ENCODE results near the gene C19orf53.

The C19orf53 gene

DNA sequence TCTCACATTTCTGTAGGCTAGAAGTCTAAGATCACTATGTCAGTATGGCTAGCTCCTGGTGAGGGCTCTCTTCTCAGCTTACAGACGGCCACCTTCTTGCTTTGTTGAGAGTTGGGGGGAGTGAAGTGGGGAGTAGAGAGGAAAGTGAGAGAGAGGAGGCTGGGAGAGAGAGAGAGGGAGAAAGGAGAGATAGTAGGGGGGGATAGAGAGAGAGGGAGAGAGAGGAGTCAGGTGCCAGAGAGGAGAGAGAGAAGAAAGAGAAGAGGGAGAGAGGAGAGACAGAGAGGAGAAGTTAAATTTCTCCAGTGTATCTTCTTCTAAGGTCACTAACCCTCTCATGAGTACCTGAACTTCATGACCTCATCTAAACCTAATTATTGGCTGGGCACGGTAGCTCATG is 49.6 kb downstream of the C19orf53 start:
- Histone ChIP-seq H2AFZ (ENCODE audit: low read length) (no peak overlapping the region), H3F3A (ENCODE audit: low read depth) (no peaks in the 10 kb centered on the region), H3K9me2 (replicated peaks; ENCODE audit: low read depth, low read length) (no peaks in the 10 kb centered on the region), H4K20me1 (ENCODE audit: insufficient read depth, low read length, poor library complexity, severe bottlenecking) (no peaks in the 10 kb centered on the region), H3K79me2 (ENCODE audit: insufficient read depth, low read length) (no peaks in the 10 kb centered on the region), H3K27me3 (ENCODE audit: insufficient read depth, low read length, poor library complexity, severe bottlenecking) (no peaks in the 10 kb centered on the region), H3K36me3 (ENCODE audit: insufficient read depth, low read length) (no peaks in the 10 kb centered on the region), H3K4me1 (ENCODE audit: insufficient read depth, low read length, poor library complexity, severe bottlenecking) (peaks cover 3% of the 10 kb centered on the region), H3K4me2 (ENCODE audit: low read depth, low read length, poor library complexity, severe bottlenecking) (no peak overlapping the region), H3K9ac (ENCODE audit: low read depth, low read length, poor library complexity, severe bottlenecking) (no peak overlapping the region), H3K9me3 (ENCODE audit: insufficient read depth, low read depth, low read length) (no peaks in the 10 kb centered on the region), H3K4me3 (ENCODE audit: low read length, poor library complexity, severe bottlenecking) (no peak overlapping the region)
- no peak for TF ChIP-seq EZH2phosphoT487 (IDR thresholded peaks at IDR 0.05; ENCODE audit: borderline replicate concordance)
- TF ChIP-seq, protein P1, sequence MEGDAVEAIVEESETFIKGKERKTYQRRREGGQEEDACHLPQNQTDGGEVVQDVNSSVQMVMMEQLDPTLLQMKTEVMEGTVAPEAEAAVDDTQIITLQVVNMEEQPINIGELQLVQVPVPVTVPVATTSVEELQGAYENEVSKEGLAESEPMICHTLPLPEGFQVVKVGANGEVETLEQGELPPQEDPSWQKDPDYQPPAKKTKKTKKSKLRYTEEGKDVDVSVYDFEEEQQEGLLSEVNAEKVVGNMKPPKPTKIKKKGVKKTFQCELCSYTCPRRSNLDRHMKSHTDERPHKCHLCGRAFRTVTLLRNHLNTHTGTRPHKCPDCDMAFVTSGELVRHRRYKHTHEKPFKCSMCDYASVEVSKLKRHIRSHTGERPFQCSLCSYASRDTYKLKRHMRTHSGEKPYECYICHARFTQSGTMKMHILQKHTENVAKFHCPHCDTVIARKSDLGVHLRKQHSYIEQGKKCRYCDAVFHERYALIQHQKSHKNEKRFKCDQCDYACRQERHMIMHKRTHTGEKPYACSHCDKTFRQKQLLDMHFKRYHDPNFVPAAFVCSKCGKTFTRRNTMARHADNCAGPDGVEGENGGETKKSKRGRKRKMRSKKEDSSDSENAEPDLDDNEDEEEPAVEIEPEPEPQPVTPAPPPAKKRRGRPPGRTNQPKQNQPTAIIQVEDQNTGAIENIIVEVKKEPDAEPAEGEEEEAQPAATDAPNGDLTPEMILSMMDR (conservative IDR thresholded peaks at IDR 0.05; ENCODE audit: low read length): no peak

DNA sequence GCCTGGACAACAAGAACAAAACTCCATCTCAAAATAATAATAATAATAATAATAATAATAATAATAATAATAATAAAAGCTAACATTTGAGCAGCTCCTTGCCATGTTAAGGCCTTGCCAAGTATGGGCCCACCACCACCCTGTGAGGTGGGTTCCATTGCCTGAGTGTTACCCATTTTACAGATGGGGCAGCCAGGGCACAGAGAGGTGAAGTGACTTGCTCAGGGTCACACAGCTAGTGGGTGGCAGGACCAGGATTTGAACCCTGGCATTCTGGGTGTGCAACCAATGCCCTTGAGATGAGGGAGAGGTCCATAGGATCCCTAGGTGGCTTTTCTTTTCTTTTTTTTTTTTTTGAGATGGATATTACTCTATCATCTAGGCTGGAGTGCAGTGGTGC is 50.4 kb downstream of the C19orf53 start:
- no peaks in the 10 kb centered on the region for H3K27me3 ChIP-seq (ENCODE audit: insufficient read depth, low read length, poor library complexity, severe bottlenecking)
- no peak overlapping the region for H3K9ac ChIP-seq (ENCODE audit: low read depth, low read length, poor library complexity, severe bottlenecking)
- peaks cover 3% of the 10 kb centered on the region for H3K4me1 ChIP-seq (ENCODE audit: insufficient read depth, low read length, poor library complexity, severe bottlenecking)
- H3K9me2 ChIP-seq (replicated peaks; ENCODE audit: low read depth, low read length): no peaks in the 10 kb centered on the region
- TF ChIP-seq, protein P1 (conservative IDR thresholded peaks at IDR 0.05; ENCODE audit: low read length): no peak
- TF ChIP-seq EZH2phosphoT487 (IDR thresholded peaks at IDR 0.05; ENCODE audit: borderline replicate concordance): no peak
- no peaks in the 10 kb centered on the region for H3F3A ChIP-seq (ENCODE audit: low read depth)
- H2AFZ ChIP-seq (ENCODE audit: low read length): no peak overlapping the region
- H3K4me3 ChIP-seq (ENCODE audit: low read length, poor library complexity, severe bottlenecking): no peak overlapping the region
- H3K36me3 ChIP-seq (ENCODE audit: insufficient read depth, low read length): no peaks in the 10 kb centered on the region
- no peaks in the 10 kb centered on the region for H4K20me1 ChIP-seq (ENCODE audit: insufficient read depth, low read length, poor library complexity, severe bottlenecking)
- H3K79me2 ChIP-seq (ENCODE audit: insufficient read depth, low read length): no peaks in the 10 kb centered on the region
- no peak overlapping the region for H3K4me2 ChIP-seq (ENCODE audit: low read depth, low read length, poor library complexity, severe bottlenecking)
- no peaks in the 10 kb centered on the region for H3K9me3 ChIP-seq (ENCODE audit: insufficient read depth, low read depth, low read length)

DNA sequence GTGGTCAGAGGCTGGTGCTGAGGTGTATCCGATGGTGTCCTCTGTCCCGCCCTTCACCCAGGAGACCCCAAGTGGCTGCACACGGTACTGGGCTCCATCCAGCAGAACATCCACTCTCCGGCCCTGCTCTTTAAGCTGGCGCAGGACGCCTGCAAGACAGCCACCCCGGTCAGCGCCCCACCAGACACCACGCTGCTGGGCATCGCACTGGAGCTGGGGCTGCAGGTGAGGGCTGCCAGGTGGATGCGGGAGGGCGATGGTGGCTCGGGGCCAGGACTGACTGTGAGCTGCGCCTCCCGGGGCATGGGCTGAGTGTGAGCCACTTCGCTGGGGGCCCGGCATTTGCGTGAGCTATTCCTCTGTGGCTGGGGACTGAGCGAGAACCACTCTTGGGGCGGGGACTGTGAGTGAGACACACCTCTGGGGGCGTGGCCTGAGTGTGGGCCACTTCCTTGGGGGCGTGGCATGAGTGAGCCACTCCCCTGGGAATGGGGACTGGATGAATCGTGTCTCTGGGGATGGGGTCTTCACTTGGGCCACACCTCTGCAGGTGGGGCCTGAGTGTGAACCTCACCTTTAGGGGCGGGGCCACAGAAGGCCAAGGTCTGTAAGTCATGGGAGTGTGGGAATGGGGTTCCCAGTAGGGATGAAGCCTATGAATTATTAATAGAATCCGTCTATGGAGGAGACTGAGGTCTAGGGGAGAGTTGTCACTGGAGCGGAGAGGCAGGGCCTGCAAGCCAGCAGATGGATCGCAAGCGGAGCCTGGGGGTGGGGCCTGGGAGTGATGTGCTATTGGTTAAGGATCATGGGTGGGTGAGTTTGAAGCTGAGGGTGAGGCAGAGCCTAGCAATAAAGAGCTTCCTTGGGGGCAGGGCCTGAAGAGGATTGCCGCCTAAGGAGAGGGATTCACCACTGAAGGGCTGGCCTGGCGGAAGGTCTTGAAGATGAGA is 51.5 kb downstream of the C19orf53 start:
- Histone ChIP-seq H4K20me1 (ENCODE audit: insufficient read depth, low read length, poor library complexity, severe bottlenecking) (no peaks in the 10 kb centered on the region), H2AFZ (ENCODE audit: low read length) (no peak overlapping the region), H3K4me2 (ENCODE audit: low read depth, low read length, poor library complexity, severe bottlenecking) (no peak overlapping the region), H3K9me2 (replicated peaks; ENCODE audit: low read depth, low read length) (no peaks in the 10 kb centered on the region), H3K4me1 (ENCODE audit: insufficient read depth, low read length, poor library complexity, severe bottlenecking) (peaks cover 3% of the 10 kb centered on the region), H3K27me3 (ENCODE audit: insufficient read depth, low read length, poor library complexity, severe bottlenecking) (no peaks in the 10 kb centered on the region), H3K9ac (ENCODE audit: low read depth, low read length, poor library complexity, severe bottlenecking) (no peak overlapping the region), H3K9me3 (ENCODE audit: insufficient read depth, low read depth, low read length) (no peaks in the 10 kb centered on the region), H3K79me2 (ENCODE audit: insufficient read depth, low read length) (no peaks in the 10 kb centered on the region), H3F3A (ENCODE audit: low read depth) (no peaks in the 10 kb centered on the region), H3K4me3 (ENCODE audit: low read length, poor library complexity, severe bottlenecking) (no peak overlapping the region), H3K36me3 (ENCODE audit: insufficient read depth, low read length) (no peaks in the 10 kb centered on the region)
- TF ChIP-seq EZH2phosphoT487 (IDR thresholded peaks at IDR 0.05; ENCODE audit: borderline replicate concordance): no peak
- TF ChIP-seq, protein P1 (conservative IDR thresholded peaks at IDR 0.05; ENCODE audit: low read length): peak; percentile 29; the same call in 1 of the 2 replicates

Measured in Loucy (cell line).